GM19099 (cell line): ENCODE measurements around the gene FZR1.

ENCODE experiments used
- POLR2A ChIP-seq: IDR thresholded peaks from 3 replicates; pipeline ENCODE4 v1.6.1; 2011; ENCODE audit warnings: low read depth; ENCODE audit not compliant: insufficient read length; ENCODE audit errors: extremely low read depth

Gene FZR1

DNA sequence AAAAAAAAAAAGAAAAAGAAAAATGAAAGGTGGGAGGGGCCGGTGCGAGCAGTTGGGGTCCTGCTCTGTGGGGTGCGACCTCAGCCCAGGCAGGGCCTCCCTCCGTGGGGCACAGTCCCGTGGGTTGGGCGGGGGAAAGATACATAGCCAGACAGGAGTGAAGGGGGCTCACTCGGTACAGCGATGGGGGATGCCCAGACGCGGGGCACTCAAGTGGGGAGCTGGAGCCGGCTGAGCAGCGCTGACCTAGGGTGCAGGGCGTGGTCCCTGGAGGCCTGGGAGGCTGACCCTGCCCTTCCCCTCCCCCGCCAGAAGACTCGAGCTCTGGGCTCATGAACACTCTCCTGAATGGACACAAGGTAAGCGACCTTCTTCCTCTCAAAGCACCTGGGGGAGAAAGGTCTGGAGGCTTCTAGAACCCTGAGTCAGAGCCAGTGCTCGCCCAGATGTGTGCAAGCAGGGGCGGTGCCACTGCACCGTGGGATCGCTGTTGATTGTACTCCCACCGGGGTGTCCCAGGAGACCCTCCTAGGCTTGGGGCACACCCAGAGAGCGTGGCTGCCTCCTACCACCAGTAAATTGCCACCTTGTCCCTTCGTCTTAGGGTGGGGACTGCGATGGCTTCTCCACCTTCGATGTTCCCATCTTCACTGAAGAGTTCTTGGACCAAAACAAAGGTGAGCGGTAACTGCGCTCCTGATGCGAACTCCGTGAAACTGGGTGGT, 70.0 kb downstream of the FZR1 start:
- no peak for TF ChIP-seq POLR2A

DNA sequence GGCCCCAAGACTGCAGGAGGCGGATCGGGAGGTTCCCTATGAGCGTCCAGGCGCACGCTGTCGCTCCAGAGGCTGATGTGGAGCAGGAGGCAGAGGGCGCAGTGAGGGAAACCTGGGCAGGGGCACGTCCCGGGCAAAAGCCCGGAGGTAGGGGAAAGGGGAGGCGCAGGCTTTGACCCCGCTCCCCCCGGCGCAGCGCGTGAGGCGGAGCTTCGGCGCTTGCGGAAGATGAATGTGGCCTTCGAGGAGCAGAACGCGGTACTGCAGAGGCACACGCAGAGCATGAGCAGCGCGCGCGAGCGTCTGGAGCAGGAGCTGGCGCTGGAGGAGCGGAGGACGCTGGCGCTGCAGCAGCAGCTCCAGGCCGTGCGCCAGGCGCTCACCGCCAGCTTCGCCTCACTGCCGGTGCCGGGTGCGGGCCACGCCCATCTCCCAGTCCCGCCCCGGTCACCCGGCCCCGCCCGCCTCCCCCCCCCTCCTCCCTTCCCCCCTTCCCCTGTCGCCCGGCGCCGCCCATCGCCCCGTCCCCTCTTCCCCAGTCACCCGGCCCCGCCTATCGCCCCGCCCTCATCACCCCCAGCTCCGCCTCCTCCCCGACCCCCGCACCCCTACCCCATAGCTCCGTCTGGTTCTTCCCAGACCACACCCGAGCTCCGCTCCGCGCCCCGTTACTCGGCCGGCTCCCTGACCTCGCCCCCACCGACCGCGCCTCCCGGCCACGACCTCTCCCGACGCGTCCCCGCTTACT, 70.8 kb downstream of the FZR1 start:
- no peak for TF ChIP-seq POLR2A

DNA sequence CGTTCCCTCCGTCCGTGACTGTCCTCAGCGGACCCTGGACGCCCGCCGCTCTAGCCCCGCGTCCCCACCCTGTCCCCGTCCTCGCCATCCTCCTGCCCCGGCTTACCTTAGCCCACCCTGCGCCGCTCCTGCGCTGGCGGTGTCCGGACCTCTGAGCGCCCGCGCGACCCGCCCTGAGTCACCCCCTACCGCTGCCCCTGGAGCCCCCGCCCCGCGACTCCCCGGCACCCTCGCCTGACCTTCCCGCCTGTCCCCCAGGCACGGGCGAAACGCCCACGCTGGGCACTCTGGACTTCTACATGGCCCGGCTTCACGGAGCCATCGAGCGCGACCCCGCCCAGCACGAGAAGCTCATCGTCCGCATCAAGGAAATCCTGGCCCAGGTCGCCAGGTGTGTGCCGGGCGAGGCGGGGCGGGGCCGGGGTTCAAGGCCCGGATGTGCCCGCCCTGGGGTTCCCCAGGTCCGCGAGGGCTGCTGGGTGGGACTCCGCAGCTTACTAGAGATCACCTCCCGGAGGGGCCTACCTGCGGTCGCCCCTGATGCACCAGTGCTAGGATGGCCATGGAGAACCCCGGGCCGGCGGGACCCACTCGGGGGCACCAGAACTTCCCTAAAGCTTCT, 71.7 kb downstream of the FZR1 start:
- TF ChIP-seq POLR2A, result no peak

DNA sequence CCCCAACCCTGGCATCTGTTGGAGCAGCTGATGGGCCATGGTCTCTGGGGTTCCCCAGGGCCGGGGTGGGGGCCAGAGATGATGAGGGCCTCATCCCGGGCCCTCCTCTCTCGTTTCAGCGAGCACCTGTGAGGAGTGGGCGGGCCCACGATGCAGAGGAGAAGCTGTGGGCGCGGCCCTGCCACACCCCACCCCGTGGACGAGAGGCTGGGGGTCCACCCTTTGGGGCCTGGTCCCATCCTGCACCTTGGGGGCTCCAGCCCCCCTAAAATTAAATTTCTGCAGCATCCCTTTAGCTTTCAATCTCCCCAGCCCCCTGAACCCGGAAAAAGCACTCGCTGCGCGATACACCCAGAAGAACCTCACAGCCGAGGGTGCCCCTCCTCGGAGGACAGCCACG, 72.3 kb downstream of the FZR1 start:
- no peak for TF ChIP-seq POLR2A

DNA sequence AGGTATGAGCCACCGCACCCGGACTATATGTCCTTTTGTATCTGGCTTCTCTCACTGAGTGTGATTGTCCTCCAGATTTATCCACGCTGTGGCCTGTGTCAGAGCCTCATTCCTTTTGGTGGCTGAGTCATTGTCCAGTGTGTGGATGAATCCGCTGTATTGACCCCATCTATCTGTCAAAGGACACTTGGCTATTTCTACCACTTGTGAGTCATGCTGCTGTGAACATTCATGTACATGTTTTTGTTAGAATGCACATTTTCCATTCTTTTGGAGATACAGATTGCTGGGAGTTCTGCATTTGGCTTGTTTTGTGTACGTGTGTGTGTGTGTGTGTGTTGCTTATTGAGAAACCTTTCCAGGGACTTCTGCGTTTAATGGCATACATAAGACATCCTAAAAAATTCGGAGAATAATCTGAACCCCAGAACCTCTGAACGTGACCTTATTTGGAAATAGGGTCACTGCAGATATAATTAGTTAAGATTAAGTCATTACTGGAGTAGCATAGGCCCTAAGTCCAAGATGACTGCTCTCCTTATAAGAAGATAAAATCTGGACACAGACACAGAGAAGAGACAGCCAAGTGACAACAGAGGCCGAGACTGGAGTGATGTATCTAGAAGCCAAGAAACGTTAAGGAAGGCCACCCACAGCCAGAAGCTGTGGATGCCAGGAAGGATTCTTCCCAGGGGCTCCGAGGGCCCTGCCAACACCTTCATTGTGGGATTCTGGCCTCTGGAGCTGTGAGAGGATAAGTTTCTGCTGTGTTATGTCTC, 74.2 kb downstream of the FZR1 start:
- TF ChIP-seq POLR2A, result no peak

DNA sequence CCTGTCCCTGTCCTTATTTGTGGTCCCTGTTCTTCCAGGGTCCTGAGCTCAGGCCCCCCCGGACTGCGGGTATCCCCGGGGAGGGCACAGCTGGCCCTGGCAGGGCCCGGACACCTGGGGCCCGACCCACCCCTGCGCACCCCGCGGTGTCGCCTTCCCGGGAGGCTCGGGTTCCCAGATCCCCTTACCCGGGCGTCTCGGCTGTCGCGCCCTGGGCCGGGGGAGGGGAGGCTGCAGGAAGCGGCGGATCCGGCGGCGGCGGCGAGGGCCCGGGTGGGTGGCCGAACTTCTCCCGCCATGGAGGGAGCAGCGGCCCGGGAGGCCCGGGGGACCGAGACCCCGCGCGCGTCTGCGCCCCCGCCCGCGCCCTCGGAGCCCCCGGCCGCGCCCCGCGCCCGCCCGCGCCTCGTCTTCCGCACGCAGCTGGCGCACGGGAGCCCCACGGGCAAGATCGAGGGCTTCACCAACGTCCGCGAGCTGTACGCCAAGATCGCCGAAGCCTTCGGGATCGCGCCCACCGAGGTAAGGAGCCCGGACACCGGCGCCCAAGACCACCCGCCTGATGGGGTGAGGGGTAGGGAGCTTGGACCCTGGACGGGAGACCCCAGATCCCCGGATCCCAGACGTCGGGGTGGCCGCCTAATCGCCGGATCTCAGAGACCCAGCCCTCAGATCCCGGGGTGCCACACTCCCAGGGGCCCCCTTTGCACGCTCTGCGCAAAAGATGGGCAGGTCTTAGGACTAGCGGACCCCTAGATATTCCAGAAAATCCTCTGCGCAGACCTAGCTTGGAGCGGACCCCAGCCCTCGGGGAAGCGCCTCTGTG, 79.4 kb downstream of the FZR1 start, which contains the start of gene GIPC3:
TSS of gene GIPC3 (plus strand) at position 178 of the 826 bp plus-strand sequence. CDS start at position 298, 120 bp downstream.
- no peak for TF ChIP-seq POLR2A

DNA sequence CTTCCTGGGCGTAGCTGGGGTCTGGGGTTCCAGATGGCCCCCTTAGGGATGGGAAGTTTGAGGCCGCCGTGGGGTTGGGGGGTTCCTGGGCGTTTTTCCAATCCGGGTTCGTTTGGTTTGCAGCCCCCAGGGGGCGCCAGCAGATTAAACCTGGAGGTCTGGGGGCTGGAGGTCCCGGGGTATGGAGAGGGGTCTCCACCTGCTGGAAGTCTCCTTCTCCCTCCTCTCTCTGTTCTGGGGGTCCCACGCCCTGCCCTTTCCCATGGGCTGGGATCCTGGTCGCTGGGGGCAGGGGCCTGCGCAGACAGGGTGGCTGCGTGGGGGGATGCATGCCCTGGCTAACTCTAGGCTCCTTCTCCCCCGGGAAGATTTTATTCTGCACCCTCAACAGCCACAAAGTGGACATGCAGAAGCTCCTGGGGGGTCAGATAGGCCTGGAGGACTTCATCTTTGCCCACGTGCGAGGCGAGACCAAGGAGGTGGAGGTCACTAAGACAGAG, 80.1 kb downstream of the FZR1 start:
- no peak for TF ChIP-seq POLR2A

DNA sequence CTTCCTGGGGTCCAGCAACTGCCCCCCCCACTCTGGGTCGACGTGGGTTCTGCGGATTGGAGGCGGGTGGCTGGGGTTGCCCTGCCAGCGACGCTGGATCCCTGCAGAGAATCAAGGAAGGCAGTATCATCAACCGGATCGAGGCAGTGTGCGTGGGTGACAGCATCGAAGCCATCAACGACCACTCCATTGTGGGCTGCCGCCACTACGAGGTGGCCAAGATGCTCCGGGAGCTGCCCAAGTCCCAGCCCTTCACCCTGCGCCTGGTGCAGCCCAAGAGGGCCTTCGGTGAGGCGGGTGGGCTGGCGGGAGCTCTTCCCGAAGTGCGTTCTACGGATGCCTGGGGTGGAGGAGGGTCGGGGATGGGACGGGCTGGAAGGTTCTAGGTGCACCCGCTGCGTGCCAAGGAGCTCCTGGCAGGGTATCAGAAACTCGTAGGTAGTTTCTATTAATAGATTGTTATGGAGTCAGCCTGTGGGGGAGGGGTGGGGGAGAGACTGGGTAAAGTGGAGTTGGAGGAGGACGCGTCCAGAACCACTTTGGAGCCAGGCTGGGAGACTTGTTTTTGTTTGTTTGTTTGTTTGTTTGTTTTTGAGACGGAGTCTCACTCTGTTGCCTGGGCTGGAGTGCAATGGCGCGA, 80.7 kb downstream of the FZR1 start:
- TF ChIP-seq POLR2A, result no peak
